Fibroblast of skin of left biceps (primary cell): ENCODE results near the gene MED6.

Source experiments
- DNase-seq, 2 experiments: peaks; one replicate each; pipeline ENCODE4 v3.0.0-alpha.2; 2013; ENCODE audit warnings: low read depth in 2 of 2

Gene MED6

DNA sequence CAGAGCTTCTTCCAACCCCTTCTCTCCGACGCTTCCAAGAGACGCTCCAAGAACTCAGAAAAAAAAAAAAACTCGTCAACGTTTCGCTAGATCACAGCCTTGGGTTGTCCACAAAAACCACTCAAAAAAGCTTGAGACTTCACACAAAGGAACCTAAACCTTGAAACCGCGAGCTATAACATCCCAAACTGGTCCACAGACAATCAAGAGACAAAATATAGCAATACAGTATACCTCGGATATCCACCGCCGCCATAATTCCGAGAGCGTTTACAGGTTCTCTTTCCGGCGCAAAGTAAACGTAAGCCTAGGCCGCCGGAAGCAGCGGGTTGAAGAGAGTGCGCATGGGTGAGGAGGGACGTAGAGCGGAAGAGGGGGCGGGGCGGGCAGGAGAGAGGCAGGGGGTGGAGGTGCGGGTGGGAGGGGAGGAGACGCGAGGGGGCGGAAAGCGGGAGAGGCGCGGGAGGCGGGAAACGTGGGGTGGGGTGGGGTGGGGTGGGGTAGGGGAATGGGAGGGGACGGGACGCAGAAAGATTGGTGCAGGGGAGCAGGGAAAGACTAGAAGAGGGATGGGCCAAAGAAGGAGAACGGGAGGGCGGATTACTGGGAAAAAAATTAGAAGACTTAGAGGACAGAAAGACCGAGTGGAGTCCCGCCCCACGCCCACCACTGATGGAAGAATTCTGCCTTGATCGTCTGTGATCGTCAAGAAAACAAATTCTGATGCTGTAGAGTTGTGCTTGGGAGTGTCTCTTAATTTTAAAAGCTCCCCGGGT is at the start of gene MED6:
MED6 (minus strand) TSS at position 274 of the 776 bp plus-strand sequence; CDS start at position 256, 18 bp downstream.
- peak; percentile 80 to 82 for DNase-seq

GRCh38 chr14:70649803-70650202 is 49.3 kb upstream of the MED6 start:
- no peak for DNase-seq

DNA sequence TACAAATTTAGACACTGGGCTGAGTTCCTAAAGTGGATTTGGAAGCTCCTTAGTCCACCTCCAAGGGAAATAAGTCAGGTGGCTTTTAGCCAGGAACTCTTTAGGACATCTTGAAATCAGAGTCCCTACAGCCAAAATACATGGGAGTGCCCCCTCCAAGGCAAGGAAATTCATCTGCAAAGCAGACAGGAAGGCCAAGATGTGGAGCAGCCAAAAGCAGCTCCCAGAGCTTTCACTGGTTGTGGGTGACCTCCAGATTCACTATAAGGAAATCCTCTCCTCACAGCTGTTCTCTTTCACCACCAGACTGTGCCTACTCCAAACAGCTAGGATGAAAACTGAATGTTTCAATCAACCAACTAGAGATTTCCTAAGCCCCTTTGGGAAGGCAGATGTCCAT is 47.9 kb upstream of the MED6 start:
- DNase-seq, result no peak

GRCh38 chr14:70646705-70647104 is 46.2 kb upstream of the MED6 start:
- no peak for DNase-seq

DNA sequence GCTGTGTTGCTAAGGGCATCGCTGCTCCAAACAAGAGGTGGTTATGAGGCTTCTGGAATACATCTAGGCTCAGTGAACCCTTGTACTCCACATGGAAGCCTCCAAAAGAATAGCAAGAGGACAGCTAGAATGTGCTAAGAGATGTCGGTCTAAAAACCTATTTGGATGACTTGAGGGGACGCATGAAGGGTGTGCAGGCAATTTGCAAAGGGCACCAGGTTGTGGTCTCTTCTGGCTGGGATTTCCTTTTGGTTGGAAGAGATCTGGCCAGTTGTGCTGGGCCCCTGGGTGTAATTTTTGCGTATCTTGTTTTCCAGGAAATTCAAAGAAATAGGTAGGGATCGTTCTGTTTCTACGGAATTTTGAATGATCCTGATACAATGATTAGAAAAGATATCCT is 45.4 kb upstream of the MED6 start:
- DNase-seq, result no peak

GRCh38 chr14:70643967-70644366 is 43.5 kb upstream of the MED6 start:
- no peak for DNase-seq

GRCh38 chr14:70642303-70643235 is 42.1 kb upstream of the MED6 start:
- no peak for DNase-seq

- no peak for DNase-seq
These were observed 41.3 kb upstream of the MED6 start, which contains the start of gene TTC9 for GRCh38 chr14:70641548-70642302. TSS of gene TTC9 (plus strand) at chr14:70641916. CDS start at chr14:70642130, 214 bp downstream.

DNA sequence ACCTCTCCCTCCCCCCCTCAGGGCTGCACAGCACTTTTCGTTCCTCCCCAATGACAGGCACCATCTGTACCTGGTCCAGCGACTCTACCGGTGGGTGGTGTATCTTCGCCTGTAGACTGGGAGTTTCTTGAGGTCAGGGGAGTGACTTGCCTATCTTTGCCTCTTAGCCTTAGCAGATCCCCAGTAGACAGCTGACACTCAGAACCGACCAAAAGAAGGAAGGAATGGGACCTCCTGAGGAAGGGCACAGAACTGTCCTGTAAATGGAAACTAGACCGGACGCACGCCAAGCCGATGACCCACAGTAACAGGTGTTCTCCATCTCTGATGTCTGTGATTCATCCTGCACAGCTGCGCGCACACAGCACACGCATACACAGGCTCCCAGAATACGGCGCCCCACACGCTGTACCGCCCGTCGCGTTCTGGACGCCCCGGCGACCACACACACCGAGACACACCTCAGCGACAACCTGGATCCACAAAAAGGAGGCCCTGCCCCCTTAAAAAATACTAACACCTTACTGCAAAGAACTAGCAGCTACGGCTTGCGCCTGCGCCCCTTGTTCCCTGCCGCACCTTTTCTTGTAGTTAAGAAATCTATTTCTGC is 40.6 kb upstream of the MED6 start:
- no peak for DNase-seq

- DNase-seq, result no peak
These were observed 38.0 kb upstream of the MED6 start for GRCh38 chr14:70638416-70638815.

- DNase-seq, result no peak
These were observed 35.6 kb upstream of the MED6 start for GRCh38 chr14:70635971-70636595.

DNA sequence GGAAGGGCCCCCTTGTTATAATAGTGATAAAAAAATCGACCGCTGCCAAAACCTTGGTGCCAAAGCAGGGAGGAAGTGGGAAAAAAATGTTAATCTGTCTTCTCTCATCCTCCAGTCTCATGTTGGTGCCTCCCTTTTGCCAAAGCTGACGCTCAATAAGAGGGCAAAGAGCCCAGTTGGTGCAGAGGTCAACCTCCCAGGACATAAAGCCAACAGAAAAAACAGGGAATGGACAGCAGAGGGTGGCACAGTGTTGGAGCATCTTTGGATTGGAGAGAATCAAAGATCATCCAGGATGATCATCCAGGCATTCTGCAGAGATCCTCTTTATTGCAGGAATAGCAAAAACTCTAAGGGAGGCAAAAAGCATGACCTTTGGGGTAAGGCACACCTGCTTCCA is 31.5 kb upstream of the MED6 start:
- no peak for DNase-seq

GRCh38 chr14:70624972-70625371 is 24.5 kb upstream of the MED6 start:
- DNase-seq, result no peak

DNA sequence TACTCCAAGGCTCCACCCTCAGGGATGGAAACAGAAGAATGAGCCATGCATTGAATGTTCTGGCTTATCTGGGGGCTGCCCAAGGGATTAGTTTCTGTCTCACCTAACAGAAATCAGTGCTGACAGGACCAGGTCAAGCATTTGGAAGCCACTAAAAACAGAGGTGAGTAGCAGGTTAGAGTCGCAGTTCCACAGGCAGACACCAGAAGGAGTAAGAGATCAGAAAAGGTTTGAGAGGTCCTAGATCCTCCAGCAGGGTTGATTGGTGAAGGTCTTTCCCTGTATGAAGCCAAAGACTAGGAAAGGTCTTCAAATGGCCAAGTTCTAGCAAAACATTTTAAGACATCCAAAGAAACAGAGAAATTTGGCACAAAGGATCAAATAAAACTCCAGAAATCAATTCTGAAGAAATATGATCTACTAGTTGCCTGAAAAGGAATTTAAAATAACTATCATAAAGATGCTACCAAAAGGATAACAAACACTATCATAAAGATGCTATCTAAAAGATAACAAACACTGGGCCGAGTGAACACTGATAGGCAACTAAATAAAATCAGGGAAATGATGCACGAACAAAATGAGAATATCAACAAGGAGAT is 21.8 kb upstream of the MED6 start:
- no peak for DNase-seq

DNA sequence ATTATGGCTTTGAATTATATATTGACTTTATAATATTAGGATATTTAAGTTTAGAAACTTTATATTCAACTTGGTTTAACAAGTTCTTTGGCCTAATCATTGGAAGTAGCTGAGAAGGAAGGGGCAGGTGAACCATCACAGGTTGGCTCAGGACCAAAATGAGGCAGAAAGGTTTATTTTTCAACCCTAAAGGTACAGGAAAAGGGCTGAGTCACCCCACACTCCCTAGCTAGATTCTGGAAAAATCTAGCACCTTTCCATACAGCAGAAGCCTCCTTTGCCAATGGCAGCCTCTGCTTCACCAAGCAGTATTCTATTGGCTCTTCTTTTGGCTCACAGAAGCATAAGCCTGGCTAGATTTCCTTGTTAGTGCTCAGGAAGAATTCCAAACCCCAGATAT is 19.3 kb upstream of the MED6 start:
- no peak for DNase-seq

DNA sequence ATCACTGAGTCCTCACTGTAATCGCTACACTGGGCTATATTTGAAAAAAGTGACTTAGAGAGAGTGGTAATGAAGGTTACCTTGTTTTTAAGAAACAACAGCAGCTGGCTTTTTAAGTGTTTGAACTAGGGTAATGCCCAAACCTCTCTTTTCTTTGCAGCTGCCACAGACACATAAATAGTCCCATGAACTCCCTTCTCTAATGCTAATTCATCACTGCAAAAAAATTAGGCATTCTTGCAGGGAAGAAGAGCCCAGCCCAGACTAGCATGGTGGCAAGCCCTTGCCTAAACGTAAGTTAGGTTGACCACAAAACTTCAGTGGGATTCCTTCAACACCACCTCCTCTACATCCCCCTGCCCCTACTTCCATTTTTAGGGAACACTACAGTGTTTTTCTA is 17.9 kb upstream of the MED6 start:
- DNase-seq, result no peak

- DNase-seq, result no peak
These were observed 16.2 kb upstream of the MED6 start for GRCh38 chr14:70616646-70617045.

DNA sequence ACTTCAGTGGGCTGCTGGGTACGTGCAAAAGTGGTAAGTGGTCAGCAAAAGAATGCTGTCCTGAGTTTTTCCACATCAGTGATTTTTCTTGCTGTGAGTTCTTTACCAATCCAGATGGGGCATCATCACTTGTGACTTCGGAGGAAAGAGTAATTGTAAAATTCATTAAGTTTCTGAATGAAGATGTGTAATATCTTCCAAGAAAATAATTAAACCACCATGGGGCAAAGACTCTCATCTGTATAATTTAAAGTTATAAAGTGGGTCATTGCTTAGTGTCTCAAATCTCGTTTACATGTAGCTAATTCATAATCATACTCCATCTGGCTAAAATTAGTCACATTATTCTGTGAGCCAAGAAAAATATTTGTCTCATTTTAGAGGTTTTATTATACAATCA is 10.8 kb upstream of the MED6 start:
- no peak for DNase-seq

- DNase-seq, result no peak
These were observed 1.8 kb upstream of the MED6 start for GRCh38 chr14:70602254-70602653.

DNA sequence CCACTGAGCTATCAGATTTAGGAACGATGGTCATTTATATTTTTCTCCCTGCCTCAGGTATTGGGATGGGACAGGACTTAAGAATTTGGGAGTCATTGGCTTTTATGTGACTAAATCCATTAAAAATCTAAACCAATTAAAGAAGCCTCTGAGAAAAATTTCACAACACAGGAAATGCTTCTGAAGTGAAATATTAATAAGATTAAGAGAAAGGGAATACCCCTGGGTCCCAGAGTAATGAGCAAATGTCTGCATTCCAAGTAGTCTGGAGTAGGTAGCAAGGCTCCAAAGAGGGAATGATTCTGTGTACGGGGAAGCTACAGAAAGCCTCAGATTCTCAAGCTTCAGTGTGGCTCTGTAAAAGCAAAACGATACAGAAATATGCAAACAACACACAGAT is 707 bp upstream of the MED6 start:
- peak; percentile 28 to 34 for DNase-seq

DNA sequence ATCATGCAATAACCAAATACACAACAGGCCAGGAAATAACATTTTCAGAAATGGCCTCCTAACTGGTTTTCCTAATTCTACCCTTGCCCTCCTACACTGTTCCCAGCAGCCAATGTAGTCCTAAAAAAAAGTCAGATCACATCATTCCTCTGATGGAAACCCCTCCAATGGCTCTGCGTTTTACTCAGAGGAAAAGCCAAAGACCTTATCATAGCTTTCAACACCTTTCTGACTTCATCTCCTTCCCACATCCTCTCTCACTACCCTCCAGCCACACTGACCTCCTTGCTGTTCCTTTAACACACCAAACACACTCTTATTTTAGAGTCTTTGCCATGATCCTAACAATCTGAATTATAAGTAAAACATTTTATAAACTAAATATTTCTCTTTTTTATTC is 1.1 kb downstream of the MED6 start:
- no peak for DNase-seq
